Tibial artery (tissue), 4 donors: Measurements from ENCODE around the gene CRLF3.

ENCODE experiments used
- DNase-seq, 2 donors: peaks; one replicate each; pipeline ENCODE4 v3.0.0-alpha.2; 2019
- H3K27ac ChIP-seq, 2 donors: fragments of 200-600 bp; sonication (generic) in 1 of 2; 1 replicate in 1 of 2; 2 replicates in 1 of 2; pipeline ENCODE4 v1.5.1; 2018 to 2019; ENCODE audit warnings: mild to moderate bottlenecking in 1 of 2
- H3K27me3 ChIP-seq, 2 donors: fragments of 200-600 bp; sonication (generic) in 1 of 2; one replicate each; pipeline versions ENCODE4 v1.5.1 to v1.6.0; 2016 to 2019
- H3K36me3 ChIP-seq, 3 donors: fragments of 200-600 bp; sonication (generic) in 2 of 3; one replicate each; pipeline ENCODE4 v1.5.1; 2016 to 2019; ENCODE audit warnings: mild to moderate bottlenecking in 2 of 3
- H3K4me1 ChIP-seq, 4 donors: fragments of 200-600 bp; sonication (generic) in 2 of 4; 1 replicate in 3 of 4; 2 replicates in 1 of 4; pipeline ENCODE4 v1.5.1; 2016 to 2019
- H3K4me3 ChIP-seq, 2 donors: fragments of 200-600 bp; sonication (generic) in 1 of 2; 1 replicate in 1 of 2; 2 replicates in 1 of 2; pipeline ENCODE4 v1.5.1; 2018 to 2019; ENCODE audit warnings: mild to moderate bottlenecking in 2 of 2
- H3K9me3 ChIP-seq, 3 donors: fragments of 200-600 bp; sonication (generic) in 1 of 3; one replicate each; pipeline ENCODE4 v1.5.1; 2016 to 2019
- CTCF ChIP-seq, 2 experiments: fragments of 200-600 bp in 1 of 2; fragments of 450-650 bp in 1 of 2; IDR thresholded peaks; one replicate each; pipeline ENCODE4 v1.5.1; 2017 to 2019; ENCODE audit warnings: antibody characterized with exemption in 2 of 2, mild to moderate bottlenecking in 1 of 2, moderate library complexity in 1 of 2
- intact Hi-C: fragments of 100-400 bp; cut with DNase I; formaldehyde crosslinking; loops from one replicate; pipeline ENCODE4 v1.15.0; 2023; ENCODE audit warnings: low total_unique reads

The CRLF3 gene

GRCh38 chr17:30848021-30848420 lies 23.5 kb upstream of the CRLF3 start:
- intact Hi-C loops: no loop called here
- TF ChIP-seq CTCF (IDR thresholded peaks at IDR 0.05): no peak
- no peak for DNase-seq
- no peak overlapping the region for H3K4me3 ChIP-seq
- no peaks in the 10 kb centered on the region for H3K9me3 ChIP-seq
- no peaks in the 10 kb centered on the region for H3K27me3 ChIP-seq
- no peaks in the 10 kb centered on the region for H3K4me1 ChIP-seq
- no peak overlapping the region for H3K27ac ChIP-seq
- no peaks in the 10 kb centered on the region for H3K36me3 ChIP-seq

GRCh38 chr17:30840771-30841170 lies 16.3 kb upstream of the CRLF3 start:
- Histone ChIP-seq H3K36me3 (no peaks in the 10 kb centered on the region), H3K4me3 (no peak overlapping the region), H3K4me1 (no peaks in the 10 kb centered on the region), H3K9me3 (no peaks in the 10 kb centered on the region), H3K27me3 (no peaks in the 10 kb centered on the region), H3K27ac (no peak overlapping the region)
- intact Hi-C loops: no loop called here
- no peak for DNase-seq
- no peak for TF ChIP-seq CTCF (IDR thresholded peaks at IDR 0.05)

- Histone ChIP-seq H3K36me3 (no peaks in the 10 kb centered on the region), H3K4me3 (no peak overlapping the region), H3K4me1 (no peaks in the 10 kb centered on the region), H3K27me3 (no peaks in the 10 kb centered on the region), H3K27ac (no peak overlapping the region), H3K9me3 (no peaks in the 10 kb centered on the region)
- TF ChIP-seq CTCF (IDR thresholded peaks at IDR 0.05): no peak
- no peak for DNase-seq
- intact Hi-C loops: no loop called here
Measured at GRCh38 chr17:30838202-30838807, 13.8 kb upstream of the CRLF3 start.

- Histone ChIP-seq H3K4me1 (peaks cover 0 to 12% (median 6%) of the 10 kb centered on the region in 4 donors), H3K27ac (peak overlapping the region in 1 of 2 donors; percentile 47), H3K4me3 (peak overlapping the region; percentile 61 to 74), H3K36me3 (no peaks in the 10 kb centered on the region), H3K27me3 (no peaks in the 10 kb centered on the region), H3K9me3 (no peaks in the 10 kb centered on the region)
- no peak for TF ChIP-seq CTCF (IDR thresholded peaks at IDR 0.05)
- intact Hi-C loops: no loop called here
- no peak for DNase-seq
Measured at GRCh38 chr17:30832438-30833124, 8.1 kb upstream of the CRLF3 start.

- Histone ChIP-seq H3K4me1 (peaks cover 0 to 12% (median 6%) of the 10 kb centered on the region in 4 donors), H3K27ac (peak within 1 kb of the TSS; percentile 32 to 47), H3K9me3 (no peaks in the 10 kb centered on the region), H3K27me3 (no peaks in the 10 kb centered on the region), H3K4me3 (peak within 1 kb of the TSS; percentile 61 to 74), H3K36me3 (no peaks in the 10 kb centered on the region)
- TF ChIP-seq CTCF (IDR thresholded peaks at IDR 0.05): no peak
- intact Hi-C loops: no loop called here
- DNase-seq: peak; percentile 93 to 94
Measured at GRCh38 chr17:30831663-30832437, 7.4 kb upstream of the CRLF3 start, which contains the start of gene ATAD5. TSS of gene ATAD5 (plus strand) at chr17:30831966. CDS start at chr17:30832348, 382 bp downstream.
